Erythroblast (primary cell): ENCODE data around the gene PASK.

Experiments
- GATA1 ChIP-seq: IDR thresholded peaks from 2 replicates; pipeline ENCODE4 v1.6.1; 2011; ENCODE audit warnings: low read depth, mild to moderate bottlenecking, control low read depth, low read length, moderate library complexity
- POLR2A ChIP-seq: IDR thresholded peaks from 2 replicates; pipeline ENCODE4 v1.6.1; 2011; ENCODE audit warnings: mild to moderate bottlenecking, low read length

GRCh38 chr2:241177526-241178334 is 28.5 kb upstream of the PASK start:
- no peak for TF ChIP-seq POLR2A
- TF ChIP-seq GATA1: no peak
